GM12864 (cell line): Measurements from ENCODE around the gene CCL20.
"Not testable (repeated sequence)": the region's sequence is repeated elsewhere in the genome, so short reads cannot be mapped to it uniquely, and the experiment has no call there.

Experiments used
- DNase-seq: peaks from one replicate; pipeline ENCODE4 v3.0.0-alpha.2; 2011; ENCODE audit warnings: low read depth
- H3K4me3 ChIP-seq: 2 replicates; pipeline ENCODE4 v1.5.1; 2011; ENCODE audit warnings: mild to moderate bottlenecking, low read depth, low read length, control low read depth
- CTCF ChIP-seq: IDR thresholded peaks from 2 replicates; pipeline ENCODE4 v1.5.1; 2011; ENCODE audit warnings: low read depth, mild to moderate bottlenecking, moderate library complexity, low read length, control low read depth, inconsistent platforms; ENCODE audit errors: missing control alignments

CCL20 gene

GRCh38 chr2:227829337-227829736 is 15.7 kb downstream of the CCL20 start:
- TF ChIP-seq CTCF, result no peak
- no peak for DNase-seq
- no peak overlapping the region for H3K4me3 ChIP-seq

- no peak for DNase-seq
- H3K4me3 ChIP-seq, result no peak overlapping the region
- TF ChIP-seq CTCF, result no peak
These were observed 20.8 kb downstream of the CCL20 start for GRCh38 chr2:227834423-227834822.

- DNase-seq, result no peak
- TF ChIP-seq CTCF, result no peak
- no peak overlapping the region for H3K4me3 ChIP-seq
These were observed 21.4 kb downstream of the CCL20 start for GRCh38 chr2:227834916-227835650.

GRCh38 chr2:227839339-227840129 is 25.9 kb downstream of the CCL20 start:
- DNase-seq, H3K4me3 ChIP-seq: not testable (repeated sequence)

- no peak overlapping the region for H3K4me3 ChIP-seq
- no peak for TF ChIP-seq CTCF
- DNase-seq, result no peak
These were observed 33.2 kb downstream of the CCL20 start for GRCh38 chr2:227846831-227847230.

GRCh38 chr2:227848146-227848545 is 34.5 kb downstream of the CCL20 start:
- TF ChIP-seq CTCF, result no peak
- no peak overlapping the region for H3K4me3 ChIP-seq
- no peak for DNase-seq

- H3K4me3 ChIP-seq, result no peak overlapping the region
- peak; percentile 21 for DNase-seq
- TF ChIP-seq CTCF, result no peak
These were observed 34.9 kb downstream of the CCL20 start for GRCh38 chr2:227848586-227848985.
